SU-DHL-6 (cell line): ENCODE data around the gene PODXL2.

ENCODE experiments used
- H2AFZ ChIP-seq: fragments of 200-600 bp; sonication (generic); 2 replicates; pipeline ENCODE4 v1.6.1; 2014; ENCODE audit warnings: low read depth, mild to moderate bottlenecking, moderate library complexity, mixed read lengths, antibody characterized with exemption, low read length; ENCODE audit not compliant: severe bottlenecking
- H3F3A ChIP-seq: fragments of 200-600 bp; shearing (Covaris generic); 2 replicates; pipeline ENCODE4 v1.6.0; 2016; ENCODE audit warnings: antibody characterized with exemption, mild to moderate bottlenecking; ENCODE audit not compliant: insufficient read depth
- H3K27ac ChIP-seq: fragments of 200-600 bp; sonication (generic); 2 replicates; pipeline ENCODE4 v1.5.1; 2016; ENCODE audit warnings: low read depth, mild to moderate bottlenecking, low read length, moderate library complexity, mixed read lengths
- H3K27me3 ChIP-seq: fragments of 200-600 bp; sonication (generic), shearing (Covaris generic); 2 replicates; pipeline ENCODE4 v1.6.0; 2014; ENCODE audit warnings: mild to moderate bottlenecking, low read length
- H3K36me3 ChIP-seq: fragments of 200-600 bp; sonication (generic); 2 replicates; pipeline ENCODE4 v1.6.1; 2014; ENCODE audit warnings: mild to moderate bottlenecking, low read length, mixed read lengths
- H3K4me2 ChIP-seq: fragments of 300-600, 200-600 bp; shearing (Covaris generic), sonication (generic); 2 replicates; pipeline ENCODE4 v1.6.0; 2014; ENCODE audit warnings: low read length, low read depth, mild to moderate bottlenecking; ENCODE audit not compliant: poor library complexity, severe bottlenecking
- H3K4me3 ChIP-seq: fragments of 200-600 bp; sonication (generic); 2 replicates; pipeline ENCODE4 v1.5.1; 2014; ENCODE audit warnings: antibody characterized with exemption, low read length, mild to moderate bottlenecking, mixed read lengths; ENCODE audit not compliant: insufficient read depth, poor library complexity, severe bottlenecking
- H3K79me2 ChIP-seq: fragments of 200-600 bp; sonication (generic); 2 replicates; pipeline ENCODE4 v1.6.1; 2014; ENCODE audit warnings: mild to moderate bottlenecking, low read length, moderate library complexity; ENCODE audit not compliant: insufficient read depth
- H3K9ac ChIP-seq: fragments of 200-600 bp; sonication (generic); 2 replicates; pipeline ENCODE4 v1.7.0; 2014; ENCODE audit warnings: mild to moderate bottlenecking, low read length
- H3K9me2 ChIP-seq: fragments of 200-600 bp; sonication (generic); replicated peaks from 2 replicates; pipeline ENCODE4 v1.6.1; 2014; ENCODE audit warnings: low read length; ENCODE audit not compliant: insufficient read depth
- H3K9me3 ChIP-seq: fragments of 200-600 bp; sonication (generic); 2 replicates; pipeline ENCODE4 v1.6.1; 2014; ENCODE audit warnings: low read length, mixed read lengths; ENCODE audit not compliant: insufficient read depth
- H4K20me1 ChIP-seq: fragments of 200-600 bp; sonication (generic); 2 replicates; pipeline ENCODE4 v1.6.1; 2014; ENCODE audit warnings: low read depth, mild to moderate bottlenecking, antibody characterized with exemption, low read length, moderate library complexity, mixed read lengths
- EZH2phosphoT487 ChIP-seq: fragments of 200-600 bp; sonication (generic), shearing (Covaris generic); conservative IDR thresholded peaks from 2 replicates; pipeline ENCODE4 v1.6.1; 2018; ENCODE audit warnings: mild to moderate bottlenecking, antibody characterized with exemption, low read length, moderate library complexity, mixed read lengths
- TF ChIP-seq, protein P1 (sequence below): fragments of 200-600 bp; sonication (generic); IDR thresholded peaks from one replicate; pipeline ENCODE4 v1.5.1; 2017; ENCODE audit warnings: antibody characterized with exemption, mild to moderate bottlenecking, low read length, moderate library complexity; ENCODE audit not compliant: insufficient read depth, poor library complexity, severe bottlenecking

The PODXL2 gene

DNA sequence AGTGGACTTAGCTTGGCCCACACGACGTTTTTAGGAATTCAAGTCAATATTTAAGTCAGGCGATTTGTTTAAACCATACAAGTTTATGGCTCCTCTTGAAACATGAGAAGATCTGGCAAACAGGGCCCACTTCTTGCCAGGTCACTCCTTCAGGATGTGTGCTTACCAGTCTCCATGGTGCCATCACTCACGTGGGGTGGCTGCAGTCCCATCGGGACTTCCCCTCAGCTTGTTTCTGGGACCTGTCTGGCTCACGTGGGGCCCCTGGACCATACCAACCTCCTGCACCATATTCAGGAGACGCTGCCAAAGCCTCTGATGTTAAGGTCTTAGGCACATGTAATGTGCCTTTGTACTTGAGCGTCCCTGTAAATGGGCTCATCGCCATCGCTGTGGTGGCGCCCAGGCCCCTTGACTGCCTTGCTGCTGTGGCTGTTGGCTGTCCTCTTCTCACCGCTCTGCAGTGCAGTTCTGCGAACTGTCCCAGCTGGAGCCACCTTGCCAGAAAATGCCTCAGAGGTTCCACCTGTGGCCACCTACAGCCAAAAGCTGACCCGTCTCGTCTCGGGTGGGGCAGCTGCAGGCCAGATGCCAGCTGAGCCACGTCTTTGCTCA is 21.9 kb upstream of the PODXL2 start:
- no peaks in the 10 kb centered on the region for H3K9me2 ChIP-seq
- H3K27ac ChIP-seq, result no peak overlapping the region
- no peak overlapping the region for H3K9ac ChIP-seq
- peaks cover 17% of the 10 kb centered on the region for H3K79me2 ChIP-seq
- no peaks in the 10 kb centered on the region for H3K9me3 ChIP-seq
- H3K36me3 ChIP-seq, result peaks cover 2% of the 10 kb centered on the region
- H3F3A ChIP-seq, result no peaks in the 10 kb centered on the region
- H3K4me2 ChIP-seq, result no peak overlapping the region
- H3K27me3 ChIP-seq, result no peaks in the 10 kb centered on the region
- no peak overlapping the region for H3K4me3 ChIP-seq
- TF ChIP-seq, protein P1, sequence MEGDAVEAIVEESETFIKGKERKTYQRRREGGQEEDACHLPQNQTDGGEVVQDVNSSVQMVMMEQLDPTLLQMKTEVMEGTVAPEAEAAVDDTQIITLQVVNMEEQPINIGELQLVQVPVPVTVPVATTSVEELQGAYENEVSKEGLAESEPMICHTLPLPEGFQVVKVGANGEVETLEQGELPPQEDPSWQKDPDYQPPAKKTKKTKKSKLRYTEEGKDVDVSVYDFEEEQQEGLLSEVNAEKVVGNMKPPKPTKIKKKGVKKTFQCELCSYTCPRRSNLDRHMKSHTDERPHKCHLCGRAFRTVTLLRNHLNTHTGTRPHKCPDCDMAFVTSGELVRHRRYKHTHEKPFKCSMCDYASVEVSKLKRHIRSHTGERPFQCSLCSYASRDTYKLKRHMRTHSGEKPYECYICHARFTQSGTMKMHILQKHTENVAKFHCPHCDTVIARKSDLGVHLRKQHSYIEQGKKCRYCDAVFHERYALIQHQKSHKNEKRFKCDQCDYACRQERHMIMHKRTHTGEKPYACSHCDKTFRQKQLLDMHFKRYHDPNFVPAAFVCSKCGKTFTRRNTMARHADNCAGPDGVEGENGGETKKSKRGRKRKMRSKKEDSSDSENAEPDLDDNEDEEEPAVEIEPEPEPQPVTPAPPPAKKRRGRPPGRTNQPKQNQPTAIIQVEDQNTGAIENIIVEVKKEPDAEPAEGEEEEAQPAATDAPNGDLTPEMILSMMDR, result no peak
- TF ChIP-seq EZH2phosphoT487, result no peak
- H4K20me1 ChIP-seq, result 0 out of 2 replicates have a peak, but pooled peaks cover 3% of the 10 kb centered on the region
- H2AFZ ChIP-seq, result no peak overlapping the region

DNA sequence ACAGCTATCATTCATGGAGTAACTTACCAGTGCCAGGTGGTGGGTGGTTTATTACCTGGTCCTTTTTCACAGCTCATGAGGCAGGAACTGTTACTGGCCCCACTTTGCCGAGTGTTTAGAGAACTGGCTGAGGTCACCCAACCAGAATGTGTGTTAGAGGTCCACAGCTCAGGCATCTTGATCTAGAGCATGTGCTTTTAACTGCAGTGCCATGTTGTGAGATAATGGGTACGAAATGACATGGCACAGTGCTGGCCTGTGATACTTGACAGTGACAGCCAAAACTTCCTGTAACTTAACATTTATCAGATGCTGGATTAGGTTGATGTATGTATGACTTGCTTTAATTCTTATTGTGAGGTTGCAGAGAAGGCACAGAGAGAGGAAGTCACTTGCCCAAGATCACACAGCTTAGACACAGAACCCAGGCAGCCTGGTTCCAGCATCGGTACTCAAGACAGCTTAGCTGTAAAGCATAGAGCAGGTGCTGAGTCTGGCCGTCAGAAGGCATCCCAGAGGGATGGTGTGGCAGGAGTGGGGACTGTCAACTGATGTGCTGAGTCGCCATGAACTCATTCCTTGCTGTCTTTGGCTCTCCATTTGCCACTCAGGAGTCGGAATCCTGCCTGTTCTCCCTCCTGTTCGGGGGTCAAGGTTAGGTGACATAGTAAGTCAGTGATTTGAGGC is 21.2 kb upstream of the PODXL2 start:
- Histone ChIP-seq H3K4me2 (no peak overlapping the region), H3K4me3 (no peak overlapping the region), H4K20me1 (peaks cover 3% of the 10 kb centered on the region; the same call in 1 of the 2 replicates), H3K36me3 (peaks cover 2% of the 10 kb centered on the region), H3K9ac (no peak overlapping the region), H3F3A (no peaks in the 10 kb centered on the region), H3K27ac (no peak overlapping the region), H3K9me2 (no peaks in the 10 kb centered on the region), H3K79me2 (peaks cover 10% of the 10 kb centered on the region; the same call in 1 of the 2 replicates), H3K27me3 (no peaks in the 10 kb centered on the region), H3K9me3 (no peaks in the 10 kb centered on the region), H2AFZ (no peak overlapping the region)
- TF ChIP-seq, protein P1, result no peak
- TF ChIP-seq EZH2phosphoT487, result no peak

DNA sequence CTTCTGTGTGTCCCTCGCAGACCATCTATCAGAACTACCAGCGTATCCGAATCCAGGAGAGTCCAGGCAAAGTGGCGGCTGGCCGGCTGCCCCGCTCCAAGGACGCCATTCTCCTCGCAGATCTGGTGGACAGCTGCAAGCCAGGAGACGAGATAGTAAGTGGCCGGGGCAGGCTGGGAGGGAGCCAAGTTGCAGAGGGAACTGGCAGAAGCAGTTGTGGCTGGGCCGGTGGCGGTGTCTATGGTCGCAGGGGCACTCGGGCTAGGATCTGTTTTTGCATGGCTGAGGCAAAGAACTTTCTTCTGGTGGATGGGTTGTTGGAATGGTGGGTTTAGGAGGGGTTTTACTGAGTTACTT is 20.6 kb upstream of the PODXL2 start:
- no peak for TF ChIP-seq EZH2phosphoT487
- TF ChIP-seq, protein P1, result no peak
- H3K36me3 ChIP-seq, result peaks cover 7% of the 10 kb centered on the region

More for the DNA sequence above, 20.6 kb upstream of the PODXL2 start:
- H3K79me2 ChIP-seq, result peaks cover 10% of the 10 kb centered on the region; the same call in 1 of the 2 replicates
- H3K9me3 ChIP-seq, result no peaks in the 10 kb centered on the region
- H3F3A ChIP-seq, result no peaks in the 10 kb centered on the region
- H2AFZ ChIP-seq, result no peak overlapping the region
- no peak overlapping the region for H3K4me3 ChIP-seq
- H3K27me3 ChIP-seq, result no peaks in the 10 kb centered on the region
- no peak overlapping the region for H3K27ac ChIP-seq
- H3K9me2 ChIP-seq, result no peaks in the 10 kb centered on the region
- H3K4me2 ChIP-seq, result no peak overlapping the region
- peaks cover 3% of the 10 kb centered on the region; the same call in 1 of the 2 replicates for H4K20me1 ChIP-seq
- no peak overlapping the region for H3K9ac ChIP-seq
